Muscle of leg (tissue), 11 donors: Measurements from ENCODE around the gene ADAM22. TPM values are rescaled to one million over a fixed set of nuclear protein-coding genes. Genes with fewer than 3 reads are reported as not detected.

ENCODE experiments used
- DNase-seq: peaks from one replicate; pipeline ENCODE4 v3.0.0; 2013
- H3K27ac ChIP-seq: one replicate; pipeline ENCODE4 v1.5.1; 2013; ENCODE audit warnings: mild to moderate bottlenecking, low read length, control low read depth
- H3K27me3 ChIP-seq: one replicate; pipeline ENCODE4 v1.6.1; 2013; ENCODE audit warnings: low read length; ENCODE audit not compliant: control insufficient read depth, insufficient read depth
- H3K36me3 ChIP-seq: one replicate; pipeline ENCODE4 v1.6.1; 2013; ENCODE audit warnings: low read length; ENCODE audit not compliant: control insufficient read depth, insufficient read depth
- H3K4me1 ChIP-seq: one replicate; pipeline ENCODE4 v1.6.1; 2013; ENCODE audit warnings: low read length; ENCODE audit not compliant: control insufficient read depth, insufficient read depth
- H3K4me3 ChIP-seq: one replicate; pipeline ENCODE4 v1.5.1; 2013; ENCODE audit warnings: low read length, control low read depth
- H3K9me3 ChIP-seq: replicated peaks from 2 replicates; pipeline ENCODE4 v1.6.1; 2013; ENCODE audit warnings: low read depth, low read length; ENCODE audit not compliant: control insufficient read depth
- WGBS: methylation state at CpG from one replicate; pipeline ENCODE4 v1.1.5; 2013; ENCODE audit warnings: missing lambda C conversion rate; ENCODE audit not compliant: insufficient coverage; 5-methylcytosine and 5-hydroxymethylcytosine counted together
- polyA plus RNA-seq, 8 donors: library from polyadenylated mRNA; unstranded; fragments of 120-200 nt; gene quantifications; one replicate each; pipeline versions ENCODE4 v1.2.1 to v1.2.3, GENCODE V29; 2013; ENCODE audit warnings: inconsistent platforms in 1 of 8, low replicate concordance in 1 of 8; ENCODE audit not compliant: insufficient read length in 8 of 8, insufficient read depth in 1 of 8
- total RNA-seq: library from RNA; stranded (reverse); fragments of 120-200 nt; gene quantifications from one replicate; pipeline ENCODE4 v1.2.4, GENCODE V29; 2013

The ADAM22 gene
- total and polyA plus RNA-seq, 9 donors, result 7.3 to 17.1 (median 15.1) TPM

- Histone ChIP-seq H3K9me3 (no peaks in the 10 kb centered on the region), H3K4me1 (peaks cover 2% of the 10 kb centered on the region), H3K36me3 (no peaks in the 10 kb centered on the region), H3K27ac (no peak overlapping the region), H3K4me3 (no peak overlapping the region), H3K27me3 (no peaks in the 10 kb centered on the region)
- DNase-seq, result peak; percentile 36
Measured at GRCh38 chr7:88002617-88003016, 68.6 kb downstream of the ADAM22 start.

DNA sequence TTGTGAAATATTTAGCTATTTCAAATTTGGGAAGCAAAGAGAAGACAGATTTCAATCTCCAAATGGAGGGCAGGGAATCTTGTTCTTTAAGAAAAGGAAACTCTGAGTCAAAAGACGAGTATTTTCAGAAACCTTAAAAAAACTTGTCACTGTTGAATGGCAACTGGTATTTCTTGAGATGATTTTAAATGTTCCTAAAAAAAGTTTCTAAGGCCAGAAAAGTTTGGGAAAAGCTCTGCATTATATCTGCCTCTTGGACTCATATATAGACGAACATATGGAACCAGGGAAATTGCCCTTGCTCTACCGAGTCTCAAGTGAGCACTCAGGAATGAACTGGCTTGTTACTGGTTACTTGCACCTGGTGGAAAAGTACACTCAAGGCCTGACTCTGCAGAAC lies 69.5 kb downstream of the ADAM22 start:
- no CpG with 5 or more reads among the region's 3 CpGs for WGBS

GRCh38 chr7:88005191-88005590 lies 71.1 kb downstream of the ADAM22 start:
- no peaks in the 10 kb centered on the region for H3K36me3 ChIP-seq
- no peak for DNase-seq
- H3K4me3 ChIP-seq, result no peak overlapping the region
- no peak overlapping the region for H3K27ac ChIP-seq
- no peaks in the 10 kb centered on the region for H3K27me3 ChIP-seq
- peaks cover 2% of the 10 kb centered on the region for H3K4me1 ChIP-seq
- H3K9me3 ChIP-seq, result no peaks in the 10 kb centered on the region

More for the DNA sequence above, 69.5 kb downstream of the ADAM22 start:
- Histone ChIP-seq H3K27me3 (no peaks in the 10 kb centered on the region), H3K27ac (peak overlapping the region; percentile 13), H3K4me1 (peaks cover 2% of the 10 kb centered on the region), H3K36me3 (no peaks in the 10 kb centered on the region), H3K9me3 (no peaks in the 10 kb centered on the region), H3K4me3 (no peak overlapping the region)
- DNase-seq, result peak; percentile 50

- H3K4me1 ChIP-seq, result no peaks in the 10 kb centered on the region
- H3K27me3 ChIP-seq, result no peaks in the 10 kb centered on the region
- no CpG with 5 or more reads among the region's 3 CpGs for whole genome bisulfite sequencing
- DNase-seq, result no peak
- no peak overlapping the region for H3K27ac ChIP-seq
- H3K4me3 ChIP-seq, result no peak overlapping the region
- no peaks in the 10 kb centered on the region for H3K36me3 ChIP-seq
- H3K9me3 ChIP-seq, result no peaks in the 10 kb centered on the region
Measured at GRCh38 chr7:88009651-88010050, 75.6 kb downstream of the ADAM22 start.

DNA sequence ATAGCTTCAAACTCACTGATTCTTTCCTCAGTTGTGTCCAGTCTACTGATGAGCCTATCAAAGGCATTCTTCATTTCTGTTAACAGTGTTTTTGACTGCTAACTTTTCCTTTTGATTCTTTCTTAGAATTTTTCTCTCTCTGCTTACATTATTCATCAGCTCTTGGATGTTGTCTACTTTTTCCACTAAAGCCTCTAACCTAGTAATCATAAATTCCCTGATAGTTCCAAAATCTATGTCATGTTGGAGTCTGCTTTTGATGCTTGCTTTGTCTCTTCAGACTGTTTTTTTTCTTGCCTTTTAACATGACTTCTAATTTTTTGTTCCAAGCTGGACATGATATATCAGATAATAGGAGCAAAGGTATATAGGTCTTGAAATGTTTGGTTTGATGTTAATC lies 78.0 kb downstream of the ADAM22 start:
- peak; percentile 77 for DNase-seq
- Histone ChIP-seq H3K27me3 (no peaks in the 10 kb centered on the region), H3K36me3 (no peaks in the 10 kb centered on the region), H3K4me3 (no peak overlapping the region), H3K27ac (no peak overlapping the region), H3K9me3 (no peaks in the 10 kb centered on the region), H3K4me1 (no peaks in the 10 kb centered on the region)

- no CpG with 5 or more reads among the region's 3 CpGs for WGBS
- no peak for DNase-seq
- H3K27me3 ChIP-seq, result no peaks in the 10 kb centered on the region
- no peak overlapping the region for H3K27ac ChIP-seq
- H3K4me1 ChIP-seq, result no peaks in the 10 kb centered on the region
- no peaks in the 10 kb centered on the region for H3K36me3 ChIP-seq
- H3K4me3 ChIP-seq, result no peak overlapping the region
- H3K9me3 ChIP-seq, result no peaks in the 10 kb centered on the region
Measured at GRCh38 chr7:88013981-88014380, 79.9 kb downstream of the ADAM22 start.

DNA sequence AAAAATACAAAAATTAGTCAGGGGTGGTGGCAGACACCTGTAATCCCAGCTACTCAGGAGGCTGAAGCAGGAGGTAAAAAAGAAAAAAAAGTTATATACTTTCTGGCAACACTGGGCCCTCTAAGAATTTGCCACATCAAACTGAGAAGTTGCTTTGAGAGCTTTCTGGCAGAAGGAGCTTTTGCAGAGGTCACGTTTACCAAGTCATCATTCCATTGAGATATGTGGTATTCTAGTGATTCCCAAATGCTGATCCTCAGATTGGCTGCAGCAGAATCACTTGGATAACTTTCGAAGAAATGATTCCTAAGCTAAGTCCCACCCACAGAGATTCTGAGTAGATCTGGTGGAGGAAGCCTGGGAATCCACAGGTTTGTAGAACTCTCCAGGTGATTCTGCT lies 80.5 kb downstream of the ADAM22 start:
- Histone ChIP-seq H3K36me3 (no peaks in the 10 kb centered on the region), H3K9me3 (no peaks in the 10 kb centered on the region), H3K27ac (no peak overlapping the region), H3K27me3 (no peaks in the 10 kb centered on the region), H3K4me3 (no peak overlapping the region), H3K4me1 (no peaks in the 10 kb centered on the region)
- no peak for DNase-seq
- WGBS, result no CpG with 5 or more reads among the region's 2 CpGs

- Histone ChIP-seq H3K36me3 (no peaks in the 10 kb centered on the region), H3K4me3 (no peak overlapping the region), H3K27ac (no peak overlapping the region), H3K4me1 (no peaks in the 10 kb centered on the region), H3K27me3 (no peaks in the 10 kb centered on the region), H3K9me3 (no peaks in the 10 kb centered on the region)
- DNase-seq, result peak; percentile 28
- no CpG with 5 or more reads among the region's 1 CpG for WGBS
Measured at GRCh38 chr7:88015309-88015708, 81.3 kb downstream of the ADAM22 start.

DNA sequence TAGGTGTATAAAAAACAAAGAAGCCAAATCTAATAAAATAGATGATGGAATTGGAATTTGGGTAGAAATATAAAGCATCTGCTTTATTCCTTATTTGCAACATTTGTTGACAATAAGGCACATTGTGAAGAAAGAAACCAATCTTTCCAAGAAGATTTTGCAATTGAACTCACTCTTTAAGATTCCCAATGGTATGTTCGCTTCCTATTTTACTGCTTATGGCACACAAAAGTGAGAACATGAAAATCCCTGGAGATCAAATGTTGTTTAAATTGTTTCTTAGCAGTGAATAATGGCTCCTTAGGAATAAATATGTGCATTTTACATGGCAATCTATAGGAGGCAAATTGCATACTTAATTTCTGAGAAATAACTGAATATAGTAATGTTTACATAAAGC lies 84.5 kb downstream of the ADAM22 start:
- no CpG with 5 or more reads among the region's 1 CpG for WGBS
- no peak overlapping the region for H3K27ac ChIP-seq
- no peaks in the 10 kb centered on the region for H3K9me3 ChIP-seq
- peak; percentile 60 for DNase-seq
- no peaks in the 10 kb centered on the region for H3K36me3 ChIP-seq
- no peaks in the 10 kb centered on the region for H3K27me3 ChIP-seq
- no peak overlapping the region for H3K4me3 ChIP-seq
- H3K4me1 ChIP-seq, result peaks cover 5% of the 10 kb centered on the region

DNA sequence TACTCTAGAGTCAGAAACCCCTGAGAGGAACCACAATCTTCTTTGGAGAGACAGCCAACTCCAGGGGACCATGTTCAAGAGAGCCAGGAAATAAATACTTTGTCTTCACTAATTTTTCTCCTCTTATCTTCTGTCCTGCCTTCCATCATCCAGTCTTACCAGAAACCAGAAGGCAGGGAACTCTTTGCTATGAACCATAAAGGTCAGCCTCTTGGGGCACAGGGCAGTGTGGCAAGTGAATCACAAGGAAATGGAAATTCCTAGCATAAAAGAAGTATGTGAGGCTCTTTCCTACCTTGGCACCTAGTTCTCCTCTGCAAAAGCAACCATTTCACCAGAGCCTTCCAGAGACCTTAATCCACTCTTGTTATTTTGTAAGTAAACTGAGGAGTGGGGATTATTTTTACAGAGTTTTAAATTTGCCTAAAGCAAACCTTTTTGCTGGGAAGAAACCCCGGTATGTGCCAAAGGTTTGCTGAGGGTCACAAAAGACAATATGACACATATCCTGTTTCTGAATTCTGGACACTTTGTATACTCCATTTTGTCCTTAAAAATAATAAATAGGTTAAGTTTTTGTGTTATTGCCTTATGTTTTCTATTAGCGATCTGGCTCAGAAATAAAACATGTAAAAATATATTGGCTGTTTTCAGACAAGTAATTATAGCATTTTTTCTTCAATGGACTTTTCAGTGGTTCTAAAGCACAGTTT lies 87.1 kb downstream of the ADAM22 start:
- Histone ChIP-seq H3K4me1 (peaks cover 5% of the 10 kb centered on the region), H3K4me3 (no peak overlapping the region), H3K27ac (peak overlapping the region; percentile 67), H3K36me3 (no peaks in the 10 kb centered on the region), H3K9me3 (peaks cover 5% of the 10 kb centered on the region), H3K27me3 (no peaks in the 10 kb centered on the region)
- WGBS, result no CpG with 5 or more reads among the region's 2 CpGs
- DNase-seq, result peak; percentile 71

- Histone ChIP-seq H3K27ac (no peak overlapping the region), H3K4me1 (no peaks in the 10 kb centered on the region), H3K4me3 (no peak overlapping the region), H3K9me3 (peaks cover 27% of the 10 kb centered on the region), H3K27me3 (no peaks in the 10 kb centered on the region), H3K36me3 (no peaks in the 10 kb centered on the region)
- 90% methylated on average over 2 of the region's 2 CpGs for WGBS
- DNase-seq, result no peak
Measured at GRCh38 chr7:88027724-88028123, 93.7 kb downstream of the ADAM22 start.
